ENCODE data around the gene HNRNPK.

HNRNPK gene

GRCh38 chr9:83979812-83980394 lies at the start of gene HNRNPK:
Gene HNRNPK (minus strand): TSS chr9:83980215. CDS start chr9:83978252, 1,963 bp downstream.
- DNase-seq (ENCODE audit: low spot score): peak; percentile 98

DNA sequence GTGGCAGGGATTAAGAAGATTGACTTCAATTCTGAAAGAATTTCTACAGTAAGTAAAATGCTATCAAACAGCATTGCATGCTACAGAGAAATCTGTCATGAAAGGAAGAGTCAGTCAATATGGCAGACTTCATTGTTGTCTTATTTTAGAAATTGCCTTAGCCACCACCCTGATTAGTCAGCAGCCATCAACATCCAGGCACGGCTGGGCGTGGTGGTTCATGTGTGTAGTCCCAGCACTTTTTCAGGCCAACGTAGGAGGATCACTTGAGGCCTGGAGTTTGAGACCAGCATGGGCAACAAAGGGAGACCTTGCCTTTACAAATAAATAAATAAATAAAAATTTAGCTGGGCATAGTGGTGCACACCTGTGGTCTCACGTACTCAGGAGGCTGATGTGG lies 47.2 kb upstream of the HNRNPK start:
- no peak for DNase-seq (ENCODE audit: low spot score)

DNA sequence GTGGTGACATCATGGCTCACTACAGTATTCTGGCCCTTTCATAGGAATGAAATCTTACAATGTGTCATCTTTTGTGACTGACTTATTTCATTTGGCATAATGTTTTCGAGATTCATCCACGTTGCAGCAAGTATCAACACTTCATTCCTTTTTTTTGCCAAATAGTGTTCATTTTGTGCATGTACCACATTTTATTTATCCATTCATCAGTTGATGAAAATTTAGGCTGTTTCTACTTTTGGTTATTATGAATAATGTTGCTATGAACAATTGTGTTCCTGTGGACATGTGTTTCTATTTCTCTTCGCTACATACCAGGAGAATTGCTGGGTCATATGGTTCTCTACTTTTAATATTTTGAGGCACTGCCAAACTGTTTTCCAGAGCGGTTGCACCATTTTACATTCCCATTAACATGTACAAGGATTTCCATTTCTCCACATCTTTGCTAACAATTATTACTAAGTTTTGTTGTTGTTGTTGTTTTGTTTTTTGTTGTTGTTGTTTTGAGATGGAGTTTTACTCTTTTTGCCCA lies 44.1 kb upstream of the HNRNPK start:
- DNase-seq (ENCODE audit: low spot score): no peak

DNA sequence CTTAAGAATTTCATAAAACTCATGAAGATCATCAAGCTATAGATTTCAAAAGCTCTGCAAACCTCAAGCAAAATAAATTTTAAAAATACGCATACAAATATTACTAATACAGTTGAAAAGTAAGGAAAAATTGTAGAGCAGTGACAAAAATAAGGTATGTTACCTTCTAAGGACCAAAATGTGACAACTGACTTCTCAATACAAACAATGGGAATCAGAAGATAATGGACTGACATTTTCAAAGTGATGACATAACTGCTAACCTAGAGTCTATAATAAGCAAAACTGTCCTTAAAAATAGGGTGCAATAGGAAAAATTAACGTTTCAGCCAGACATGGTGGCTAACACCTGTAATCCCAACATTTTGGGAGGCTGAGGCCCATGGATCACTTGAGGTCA lies 27.6 kb upstream of the HNRNPK start:
- no peak for DNase-seq (ENCODE audit: low spot score)

GRCh38 chr9:84003246-84003645 lies 23.2 kb upstream of the HNRNPK start:
- no peak for DNase-seq (ENCODE audit: low spot score)

DNA sequence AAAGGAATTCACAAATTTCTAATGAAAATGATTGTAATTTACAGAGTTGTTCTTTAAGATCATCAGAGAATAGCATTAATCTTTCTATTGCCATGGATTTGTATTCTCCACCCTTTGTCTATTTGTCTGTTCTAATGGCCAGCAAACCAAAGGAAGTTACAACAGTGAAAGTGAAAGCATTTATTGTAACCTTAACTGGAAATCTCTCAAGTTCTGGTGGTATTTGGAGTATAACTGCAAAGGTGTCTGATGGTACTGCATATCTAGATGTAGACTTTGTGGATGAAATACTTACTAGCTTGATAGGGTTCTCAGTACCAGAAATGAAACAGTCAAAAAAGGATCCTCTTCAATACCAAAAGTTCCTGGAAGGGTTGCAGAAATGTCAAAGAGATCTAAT lies 22.3 kb upstream of the HNRNPK start:
- DNase-seq (ENCODE audit: low spot score): no peak

- DNase-seq (ENCODE audit: low spot score): no peak
These were observed 21.6 kb upstream of the HNRNPK start for GRCh38 chr9:84001621-84002020.

GRCh38 chr9:84000186-84000585 lies 20.2 kb upstream of the HNRNPK start:
- DNase-seq (ENCODE audit: low spot score): no peak

DNA sequence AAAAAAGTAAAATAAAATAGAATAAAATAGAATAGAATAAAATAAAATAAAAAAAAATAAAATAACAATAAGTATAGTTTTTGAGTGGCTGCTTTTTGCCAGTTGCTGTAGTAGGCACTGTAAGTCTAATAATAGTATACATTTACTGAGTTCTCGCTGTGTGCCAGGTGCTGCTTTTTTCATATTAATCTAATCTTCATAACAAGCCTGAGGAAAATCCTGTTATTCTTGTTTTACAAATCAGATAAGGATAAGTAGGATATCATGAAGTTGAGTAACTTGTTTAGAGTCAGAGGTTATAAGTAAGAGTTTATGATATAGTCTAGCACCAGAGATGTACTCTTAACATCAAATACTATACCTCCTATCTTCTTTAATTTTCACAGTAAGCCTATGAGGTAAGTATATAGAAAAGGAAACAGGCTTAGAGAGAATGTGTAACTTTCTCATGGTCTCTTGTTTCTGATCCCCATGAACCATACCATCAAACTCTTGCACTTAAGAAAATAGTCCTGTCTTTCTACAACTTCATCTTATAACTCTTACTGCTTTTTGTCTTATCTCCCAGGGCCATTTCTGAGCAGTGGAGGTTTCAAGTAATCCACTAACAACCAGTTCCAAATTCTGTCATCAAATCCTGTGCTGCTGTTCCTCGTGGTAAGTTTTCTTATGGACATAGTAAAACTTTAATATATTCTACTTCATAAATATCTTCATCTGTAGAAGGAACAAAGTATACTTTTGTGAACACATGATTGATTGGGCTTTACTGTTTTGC lies 19.3 kb upstream of the HNRNPK start:
- DNase-seq (ENCODE audit: low spot score): no peak

DNA sequence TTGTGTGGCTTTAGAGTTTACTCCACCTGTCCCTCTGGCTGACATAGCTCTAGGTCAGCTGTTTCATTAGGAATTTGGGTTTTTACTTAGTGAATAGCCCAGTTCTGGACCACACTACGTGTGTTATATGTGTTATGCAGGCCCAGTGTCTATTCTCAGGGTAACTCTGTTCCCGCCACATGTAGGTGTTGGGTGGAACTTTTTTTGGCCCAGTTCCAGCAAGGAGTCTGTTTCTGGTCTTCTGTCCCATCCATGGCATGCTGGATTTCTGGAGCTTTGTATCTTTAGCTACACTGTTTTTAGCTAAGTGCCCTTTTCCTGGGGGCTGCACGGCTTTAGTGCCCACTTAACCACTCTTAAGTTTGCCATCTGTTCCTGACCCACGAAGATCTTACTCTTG lies 16.1 kb upstream of the HNRNPK start:
- no peak for DNase-seq (ENCODE audit: low spot score)

- no peak for DNase-seq (ENCODE audit: low spot score)
These were observed 12.9 kb upstream of the HNRNPK start for GRCh38 chr9:83992901-83993300.

DNA sequence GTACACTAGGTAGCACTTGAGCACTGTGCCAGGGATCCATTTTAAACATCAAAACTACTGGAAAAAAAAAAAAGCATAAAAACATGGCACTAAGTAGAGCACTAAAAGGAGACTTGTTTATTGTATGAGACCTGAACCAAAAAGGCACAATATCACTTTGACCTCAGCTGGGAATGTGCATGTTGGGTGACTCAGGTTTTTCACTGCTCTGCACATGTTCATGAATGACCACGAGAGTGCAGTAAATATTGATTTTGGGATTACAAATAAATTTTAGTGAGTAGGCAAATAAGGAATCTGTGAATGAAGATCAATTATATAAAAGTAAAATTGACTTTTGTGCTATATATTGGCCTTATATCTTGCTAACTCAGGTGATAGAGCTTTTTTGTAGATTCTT lies 12.4 kb upstream of the HNRNPK start:
- no peak for DNase-seq (ENCODE audit: low spot score)

DNA sequence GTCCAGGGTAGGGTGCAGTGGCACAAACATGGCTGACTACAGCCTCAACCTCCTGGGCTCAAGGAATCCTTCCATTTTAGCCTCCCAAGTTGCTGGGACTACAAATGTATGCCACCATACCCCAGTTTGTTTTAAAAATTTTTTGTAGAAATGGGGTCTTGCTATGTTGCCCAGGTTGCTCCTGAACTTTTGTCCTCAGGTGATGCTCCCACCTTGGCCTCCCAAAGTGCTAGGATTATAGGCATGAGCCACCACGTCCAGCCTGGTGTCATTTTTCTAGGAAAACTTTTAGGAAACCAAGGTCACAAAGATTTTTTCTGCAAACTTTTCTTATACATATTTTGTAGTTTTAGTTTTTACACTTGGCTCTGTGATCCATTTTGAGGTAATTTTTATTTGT lies 11.3 kb upstream of the HNRNPK start:
- no peak for DNase-seq (ENCODE audit: low spot score)

DNA sequence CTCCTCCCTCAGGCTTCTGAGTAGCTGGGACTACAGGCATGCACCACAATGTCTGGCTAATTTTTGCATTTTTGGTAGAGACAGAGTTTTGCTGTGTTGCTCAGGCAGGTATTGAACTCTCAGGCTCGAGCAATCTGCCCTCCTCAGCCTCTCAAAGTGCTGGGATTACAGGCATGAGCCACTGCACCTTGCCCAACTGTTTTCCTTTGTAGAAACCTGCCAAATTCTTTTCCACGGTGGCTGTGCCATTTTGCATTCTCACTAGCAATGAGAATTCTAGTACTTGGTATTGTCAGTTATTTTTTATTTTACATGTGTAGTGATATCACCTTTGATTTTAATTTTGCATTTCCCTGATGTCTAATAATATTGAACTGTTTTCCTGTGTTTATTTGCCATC lies 8.4 kb upstream of the HNRNPK start:
- no peak for DNase-seq (ENCODE audit: low spot score)

- DNase-seq (ENCODE audit: low spot score): no peak
These were observed 7.4 kb upstream of the HNRNPK start for GRCh38 chr9:83987402-83987791.

DNA sequence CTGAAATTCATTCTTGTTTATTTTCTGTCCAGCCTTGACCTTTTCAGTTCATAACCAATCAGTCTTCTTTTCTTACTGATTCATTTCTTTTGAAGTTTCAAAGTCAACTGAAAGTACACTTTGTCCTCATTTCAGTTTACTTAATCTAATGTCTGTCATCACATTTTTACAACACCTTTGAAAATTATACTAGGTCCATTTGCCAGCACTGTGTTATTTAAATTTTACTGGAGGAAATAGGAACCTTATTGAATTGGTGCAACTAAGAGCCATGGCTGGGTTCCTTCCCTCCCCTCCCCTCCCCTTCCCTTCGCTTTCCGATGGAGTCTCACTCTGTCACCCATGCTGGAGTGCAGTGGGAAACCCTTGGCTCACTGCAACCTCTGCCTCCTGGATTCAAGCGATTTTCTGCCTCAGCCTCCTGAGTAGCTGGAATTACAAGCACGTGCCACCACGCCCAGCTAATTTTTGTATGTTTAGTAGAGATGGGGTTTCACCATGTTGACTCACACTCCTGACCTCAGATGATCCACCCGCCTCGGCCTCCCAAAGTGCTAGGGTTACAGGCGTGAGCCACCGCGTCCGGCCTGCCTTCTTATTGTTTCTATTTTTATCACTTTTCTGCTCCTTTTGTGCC lies 6.9 kb upstream of the HNRNPK start:
- DNase-seq (ENCODE audit: low spot score): no peak

DNA sequence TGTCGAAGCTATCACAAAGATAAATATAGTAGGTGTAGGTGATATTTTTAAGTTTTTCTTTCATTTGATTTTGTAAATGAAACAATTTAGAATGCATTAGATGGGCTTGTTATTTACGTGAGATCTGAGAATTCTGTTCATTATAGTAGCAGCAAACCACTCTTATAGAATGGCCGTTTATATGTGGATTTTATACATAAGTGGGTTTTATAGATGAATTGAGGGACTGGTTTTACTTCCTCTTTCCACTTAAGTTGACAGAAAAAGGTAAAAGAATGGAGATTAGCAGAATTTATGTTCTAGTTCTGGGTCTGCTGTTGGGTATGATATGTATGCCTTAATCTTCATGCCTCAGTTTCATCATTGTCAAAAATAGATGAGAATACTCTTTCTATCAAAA lies 6.2 kb upstream of the HNRNPK start:
- DNase-seq (ENCODE audit: low spot score): no peak

- DNase-seq (ENCODE audit: low spot score): no peak
These were observed 1.3 kb upstream of the HNRNPK start for GRCh38 chr9:83981126-83981871.

- DNase-seq (ENCODE audit: low spot score): peak; percentile 93
These were observed 545 bp upstream of the HNRNPK start, which contains the start of gene RMI1 for GRCh38 chr9:83980395-83981125. Gene RMI1 (plus strand): TSS chr9:83980805. CDS start chr9:84000987, 20,182 bp downstream.

DNA sequence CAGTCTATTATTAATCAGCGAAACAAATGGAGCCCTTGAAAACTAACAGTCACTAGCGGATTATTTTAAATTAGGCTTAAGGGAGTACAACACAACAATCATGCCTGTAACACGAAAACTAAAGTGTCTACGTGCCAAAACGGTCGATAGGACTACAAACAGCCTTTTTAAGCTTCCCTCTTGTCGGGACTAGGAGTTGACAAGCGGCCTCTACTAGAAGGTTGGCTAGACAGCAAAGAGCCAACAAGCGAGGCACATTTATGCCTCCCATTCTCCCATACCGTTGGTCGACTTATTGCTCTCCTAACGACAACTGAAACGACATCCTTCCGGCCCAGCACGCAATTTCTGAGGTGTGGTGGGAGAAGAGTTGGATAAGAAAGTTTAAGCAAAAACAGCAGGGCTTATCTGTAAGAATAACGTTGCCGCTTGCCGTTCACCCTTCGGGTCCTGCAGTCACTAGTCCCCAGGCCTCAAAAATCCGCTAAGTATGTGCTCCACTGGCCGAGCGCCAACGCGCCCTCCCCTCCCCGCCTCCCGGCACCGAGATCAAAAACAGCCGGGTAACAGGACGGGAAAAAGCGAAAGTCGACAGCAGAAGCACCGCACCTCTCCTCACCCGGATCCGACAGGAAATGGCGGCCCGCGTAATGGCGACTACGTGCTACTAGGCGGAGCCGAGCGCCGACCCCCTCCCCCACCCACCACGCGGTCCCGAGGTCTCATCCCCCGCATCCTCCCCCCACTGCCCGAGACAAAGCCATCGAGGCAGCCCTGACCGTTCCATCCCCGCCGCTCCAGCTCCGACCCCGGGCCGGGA lies 813 bp downstream of the HNRNPK start:
- DNase-seq (ENCODE audit: low spot score): peak; percentile 74

DNA sequence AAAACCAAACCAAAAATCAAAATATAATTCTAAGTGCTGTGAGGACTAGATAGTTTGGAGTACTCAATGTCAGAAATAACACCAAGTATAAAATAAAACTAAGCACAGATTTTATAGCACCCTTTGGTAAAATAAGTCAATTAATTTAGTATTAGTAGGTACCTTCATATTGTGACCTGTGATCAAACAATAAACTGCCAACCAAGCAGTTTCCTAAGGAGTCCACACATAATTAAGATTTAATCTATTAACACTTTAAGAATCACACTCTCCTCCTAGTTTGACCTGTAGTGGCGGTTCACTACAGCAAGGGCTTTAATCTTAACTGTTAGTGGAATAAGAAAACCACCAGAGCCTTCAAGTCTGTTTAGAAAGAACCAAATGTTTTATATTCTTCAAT lies 2.8 kb downstream of the HNRNPK start:
- DNase-seq (ENCODE audit: low spot score): no peak

Data from kidney capillary endothelial cell (primary cell).